T-helper 2 cell treated with Interferon-gamma antibody and Interleukin-4, amounts not matched to agents 5 μg/mL and 100 μg/mL, for 36 hours (primary cell): ENCODE data around the gene AGAP3.

Source experiments
- DNase-seq: peaks from one replicate; pipeline ENCODE4 v3.0.0; 2021; ENCODE audit warnings: low spot score
- H3K27ac Mint-ChIP-seq: one replicate; pipeline ENCODE4 v1.8.0; 2021; ENCODE audit warnings: mild to moderate bottlenecking, mixed read lengths
- H3K27me3 Mint-ChIP-seq: one replicate; pipeline ENCODE4 v1.8.0; 2021; ENCODE audit warnings: low read depth, mixed read lengths
- H3K36me3 Mint-ChIP-seq: one replicate; pipeline ENCODE4 v1.8.0; 2021; ENCODE audit warnings: low read depth, mixed read lengths
- H3K4me1 Mint-ChIP-seq: one replicate; pipeline ENCODE4 v1.8.0; 2021; ENCODE audit warnings: low read depth, mixed read lengths
- H3K4me3 Mint-ChIP-seq: one replicate; pipeline ENCODE4 v1.8.0; 2022; ENCODE audit warnings: mild to moderate bottlenecking, moderate library complexity, mixed read lengths
- H3K9me3 Mint-ChIP-seq: one replicate; pipeline ENCODE4 v1.8.0; 2021; ENCODE audit warnings: mixed read lengths

The AGAP3 gene

DNA sequence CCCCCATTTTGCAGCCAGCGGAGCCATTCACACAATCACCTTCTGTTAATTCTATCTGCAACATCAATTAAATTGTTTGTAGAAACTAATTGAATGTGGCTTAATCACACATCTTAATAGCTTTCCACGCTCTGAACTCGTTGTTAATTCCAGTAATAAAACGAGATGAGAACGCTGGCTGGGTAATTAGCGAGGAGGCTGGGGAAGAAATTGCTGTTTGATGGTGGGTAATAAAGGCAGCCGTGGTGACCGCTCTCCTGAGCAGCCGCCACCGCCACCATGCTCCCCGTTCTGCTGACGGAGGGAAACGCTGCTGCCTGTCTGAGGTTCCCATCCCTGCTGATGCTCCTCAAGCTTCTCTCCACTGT lies 44.9 kb downstream of the AGAP3 start:
- no peaks in the 10 kb centered on the region for H3K36me3 Mint-ChIP-seq
- H3K27me3 Mint-ChIP-seq: no peaks in the 10 kb centered on the region
- H3K4me1 Mint-ChIP-seq: no peaks in the 10 kb centered on the region
- no peak overlapping the region for H3K27ac Mint-ChIP-seq
- H3K9me3 Mint-ChIP-seq: no peaks in the 10 kb centered on the region
- no peak for DNase-seq
- no peak overlapping the region for H3K4me3 Mint-ChIP-seq

DNA sequence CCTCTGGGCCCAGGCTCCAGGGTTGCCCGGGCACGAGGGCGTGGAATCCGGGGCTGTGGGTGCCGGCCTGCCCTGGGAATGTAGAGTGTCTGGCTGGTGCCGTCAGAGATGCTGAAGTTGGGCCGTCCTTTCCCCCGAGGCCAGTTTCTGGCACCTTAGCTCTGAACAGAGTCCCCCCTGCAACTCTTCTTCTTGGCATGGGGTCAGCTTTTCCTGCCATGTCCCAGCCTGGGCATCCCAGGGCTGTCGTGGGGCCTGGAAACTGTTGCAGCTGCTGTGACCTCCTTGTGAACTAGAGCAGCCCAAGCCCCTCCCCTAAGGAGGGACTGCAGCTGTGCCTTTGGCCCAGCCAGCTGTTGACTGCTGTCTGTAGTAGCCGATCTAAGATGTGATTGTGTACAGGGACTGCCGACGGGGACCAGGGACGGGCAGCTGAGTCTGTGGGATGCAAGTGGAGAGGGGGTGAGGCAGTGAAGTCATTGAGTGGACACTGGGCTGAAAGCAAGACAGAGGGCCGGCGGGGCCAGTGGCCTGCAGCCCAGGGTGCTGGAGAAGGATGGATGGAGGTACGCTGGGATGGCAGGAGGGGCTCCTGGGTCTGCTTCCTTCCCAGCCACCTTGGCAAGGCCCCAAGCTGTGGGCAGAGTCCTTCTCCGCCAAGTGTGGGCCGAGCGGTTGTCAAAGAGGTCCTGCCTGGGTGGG lies 45.5 kb downstream of the AGAP3 start:
- no peak overlapping the region for H3K4me3 Mint-ChIP-seq

DNA sequence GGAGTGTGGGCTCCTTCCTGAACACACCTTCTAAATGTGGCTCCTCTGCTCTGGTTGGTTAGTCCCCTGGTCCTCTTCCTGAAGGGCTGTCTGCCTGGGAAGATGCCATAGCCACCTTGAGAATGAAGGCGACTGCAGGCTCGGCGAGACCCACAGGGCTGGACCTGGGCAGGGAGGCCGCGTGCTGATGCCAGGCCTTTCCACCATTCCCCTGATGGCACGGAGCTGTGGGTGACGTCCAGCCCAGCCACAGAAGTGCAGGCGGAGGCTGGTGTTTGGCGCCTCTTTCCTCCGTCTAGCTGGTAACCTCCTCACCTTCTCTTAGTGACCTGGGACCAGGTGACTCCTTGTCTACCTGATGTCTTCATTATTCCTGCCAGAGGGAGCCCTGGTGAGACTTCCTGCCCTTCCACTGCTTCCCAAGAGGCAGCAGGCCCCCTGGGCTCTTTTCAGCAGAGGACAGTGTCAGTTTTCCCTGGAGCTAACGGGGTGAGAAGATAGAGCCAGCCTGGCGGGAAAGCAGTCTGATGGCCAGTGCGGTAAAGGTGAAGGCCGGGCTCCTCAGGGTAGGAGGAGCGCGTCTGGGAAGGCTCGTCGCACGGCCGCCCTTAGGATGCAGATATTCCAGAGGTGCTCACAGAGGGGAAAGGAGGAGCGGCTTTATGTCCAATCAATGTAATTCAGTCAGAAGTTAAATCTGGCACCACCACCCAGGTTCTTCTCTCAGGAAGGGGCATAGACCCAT lies 46.4 kb downstream of the AGAP3 start:
- Mint-ChIP-seq H3K4me3 (no peak overlapping the region), H3K4me1 (no peaks in the 10 kb centered on the region), H3K9me3 (no peaks in the 10 kb centered on the region), H3K27ac (no peak overlapping the region), H3K27me3 (no peaks in the 10 kb centered on the region), H3K36me3 (no peaks in the 10 kb centered on the region)
- no peak for DNase-seq

More for the DNA sequence above, 45.5 kb downstream of the AGAP3 start:
- no peaks in the 10 kb centered on the region for H3K9me3 Mint-ChIP-seq
- H3K4me1 Mint-ChIP-seq: no peaks in the 10 kb centered on the region
- DNase-seq: no peak
- H3K27ac Mint-ChIP-seq: no peak overlapping the region
- no peaks in the 10 kb centered on the region for H3K36me3 Mint-ChIP-seq
- no peaks in the 10 kb centered on the region for H3K27me3 Mint-ChIP-seq

DNA sequence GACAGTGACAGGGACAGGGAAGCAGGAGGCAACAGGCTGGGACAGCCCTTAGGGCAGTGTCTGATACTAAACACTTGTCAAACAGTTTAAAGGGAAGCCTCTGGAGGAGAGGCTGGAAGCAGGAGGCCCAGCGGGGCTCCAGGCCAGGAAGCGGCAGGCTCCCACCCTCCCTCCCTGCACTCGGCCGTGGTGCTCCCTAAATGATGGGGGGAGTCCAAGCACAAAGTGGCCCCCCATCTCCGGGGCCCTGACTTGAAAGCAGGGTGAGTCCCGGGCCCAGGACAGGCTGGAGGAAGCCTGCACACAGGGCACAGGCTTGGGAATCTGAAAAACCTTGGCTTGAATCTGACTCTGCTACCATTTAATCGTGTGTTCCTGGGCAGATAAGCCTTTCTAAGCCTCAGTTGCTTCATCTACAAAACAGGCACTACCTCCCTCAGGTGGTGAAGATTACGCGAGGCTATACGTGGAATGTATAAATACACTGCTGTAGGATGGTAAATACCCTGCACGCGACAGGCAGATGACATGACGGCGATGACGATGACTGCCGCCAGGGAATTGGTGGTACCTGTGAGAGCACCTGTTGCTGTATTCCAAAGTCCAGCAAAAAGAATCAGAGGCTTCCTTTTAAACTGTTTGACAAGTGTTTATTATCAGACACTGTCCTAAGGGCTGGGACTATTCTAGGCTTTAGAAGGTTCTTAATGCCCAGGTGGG lies 47.2 kb downstream of the AGAP3 start:
- Mint-ChIP-seq H3K9me3 (no peaks in the 10 kb centered on the region), H3K36me3 (no peaks in the 10 kb centered on the region), H3K27ac (no peak overlapping the region), H3K27me3 (no peaks in the 10 kb centered on the region), H3K4me3 (no peak overlapping the region), H3K4me1 (no peaks in the 10 kb centered on the region)
- DNase-seq: no peak

DNA sequence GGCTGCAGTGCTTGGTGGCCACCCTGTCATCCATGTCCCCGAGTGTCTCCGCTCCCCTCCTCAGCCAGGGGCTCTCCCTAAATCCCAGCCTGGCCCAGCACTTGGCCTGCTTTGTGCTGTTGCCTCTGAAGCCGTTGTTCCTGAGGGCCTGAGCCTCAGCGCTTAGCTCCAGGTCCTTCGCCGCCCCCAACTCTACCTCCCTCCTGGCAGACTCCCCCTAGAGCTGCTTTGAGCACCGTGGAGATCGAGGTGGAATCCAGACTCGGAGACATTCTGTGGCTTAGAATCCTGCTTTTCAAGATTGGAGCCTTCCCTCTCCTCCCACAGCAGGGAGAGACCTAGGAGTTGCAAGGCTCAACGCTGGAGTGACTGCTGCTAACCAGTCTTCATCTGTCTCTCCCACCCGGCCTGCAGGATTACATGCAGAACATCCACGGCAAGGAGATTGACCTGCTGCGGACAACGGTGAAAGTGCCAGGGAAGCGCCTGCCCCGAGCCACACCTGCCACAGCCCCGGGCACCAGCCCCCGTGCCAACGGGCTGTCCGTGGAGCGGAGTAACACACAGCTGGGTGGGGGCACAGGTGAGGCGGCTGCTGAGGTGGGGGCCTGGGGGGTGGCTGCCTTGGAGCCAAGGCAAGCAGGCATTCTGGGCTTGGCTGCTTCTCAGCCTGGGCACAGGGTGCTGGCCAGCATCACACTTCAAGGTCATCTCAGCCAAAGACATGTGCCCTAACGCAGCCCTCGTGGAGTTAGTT lies 47.9 kb downstream of the AGAP3 start:
- DNase-seq: no peak
- Mint-ChIP-seq H3K9me3 (no peaks in the 10 kb centered on the region), H3K36me3 (no peaks in the 10 kb centered on the region), H3K27me3 (no peaks in the 10 kb centered on the region), H3K27ac (no peak overlapping the region), H3K4me1 (no peaks in the 10 kb centered on the region), H3K4me3 (no peak overlapping the region)

DNA sequence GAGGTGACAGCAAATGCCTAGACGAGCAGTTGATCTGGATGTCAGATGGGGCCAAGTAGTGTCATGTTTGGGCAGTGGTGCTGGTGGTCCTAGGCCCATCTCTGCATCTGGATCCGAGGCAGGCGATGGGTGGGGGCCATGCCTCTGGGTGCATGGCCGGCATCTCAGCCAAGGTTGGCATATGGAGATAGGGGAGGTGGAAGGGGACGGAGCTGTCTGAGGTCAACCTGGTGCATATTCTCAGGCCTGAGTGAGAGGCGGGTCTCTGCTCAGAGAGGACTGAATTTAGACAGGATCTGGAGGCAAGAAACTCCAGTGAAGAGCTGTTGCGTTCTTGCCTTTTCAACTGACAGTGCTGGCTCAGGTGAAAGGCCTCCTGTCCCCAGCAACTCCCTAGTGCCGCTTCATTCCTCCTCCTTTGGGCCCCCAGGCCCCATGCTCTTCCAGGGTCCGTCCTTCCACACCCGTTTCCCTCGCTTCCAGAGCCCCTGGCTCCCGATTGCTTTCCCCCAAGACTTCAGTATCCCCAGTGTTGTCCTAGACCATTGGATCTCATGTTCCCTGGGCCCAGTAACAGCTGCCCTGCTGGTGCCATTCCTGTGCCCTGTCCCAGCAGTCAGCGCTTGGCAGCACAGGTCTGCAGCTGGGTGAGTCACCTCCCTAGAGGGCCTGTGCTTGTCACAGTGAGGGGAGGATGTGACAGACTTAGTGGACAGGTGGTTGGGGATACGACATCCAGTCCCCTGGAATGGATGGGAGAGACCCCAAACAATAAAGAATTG lies 48.7 kb downstream of the AGAP3 start:
- Mint-ChIP-seq H3K27ac (no peak overlapping the region), H3K27me3 (no peaks in the 10 kb centered on the region), H3K9me3 (no peaks in the 10 kb centered on the region), H3K4me3 (no peak overlapping the region), H3K4me1 (no peaks in the 10 kb centered on the region), H3K36me3 (no peaks in the 10 kb centered on the region)
- no peak for DNase-seq

DNA sequence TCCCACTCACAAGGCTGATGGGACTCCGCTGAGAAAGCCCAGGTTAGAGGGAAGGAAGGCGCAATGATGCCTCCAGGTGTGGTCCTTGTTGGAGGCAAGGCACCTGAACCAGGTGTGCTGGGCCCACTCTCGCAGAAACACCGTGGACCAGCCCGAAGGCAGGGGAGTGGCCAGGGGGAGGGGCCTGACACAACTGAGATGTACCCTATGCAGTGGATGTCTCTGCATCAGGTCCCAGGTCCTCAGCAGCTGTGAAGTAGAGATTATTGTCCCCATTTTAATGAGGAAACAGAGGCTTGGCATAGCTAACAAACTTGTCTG lies 49.2 kb downstream of the AGAP3 start:
- Mint-ChIP-seq H3K36me3 (no peaks in the 10 kb centered on the region), H3K9me3 (no peaks in the 10 kb centered on the region), H3K4me1 (no peaks in the 10 kb centered on the region), H3K4me3 (no peak overlapping the region), H3K27ac (no peak overlapping the region), H3K27me3 (no peaks in the 10 kb centered on the region)
- no peak for DNase-seq

DNA sequence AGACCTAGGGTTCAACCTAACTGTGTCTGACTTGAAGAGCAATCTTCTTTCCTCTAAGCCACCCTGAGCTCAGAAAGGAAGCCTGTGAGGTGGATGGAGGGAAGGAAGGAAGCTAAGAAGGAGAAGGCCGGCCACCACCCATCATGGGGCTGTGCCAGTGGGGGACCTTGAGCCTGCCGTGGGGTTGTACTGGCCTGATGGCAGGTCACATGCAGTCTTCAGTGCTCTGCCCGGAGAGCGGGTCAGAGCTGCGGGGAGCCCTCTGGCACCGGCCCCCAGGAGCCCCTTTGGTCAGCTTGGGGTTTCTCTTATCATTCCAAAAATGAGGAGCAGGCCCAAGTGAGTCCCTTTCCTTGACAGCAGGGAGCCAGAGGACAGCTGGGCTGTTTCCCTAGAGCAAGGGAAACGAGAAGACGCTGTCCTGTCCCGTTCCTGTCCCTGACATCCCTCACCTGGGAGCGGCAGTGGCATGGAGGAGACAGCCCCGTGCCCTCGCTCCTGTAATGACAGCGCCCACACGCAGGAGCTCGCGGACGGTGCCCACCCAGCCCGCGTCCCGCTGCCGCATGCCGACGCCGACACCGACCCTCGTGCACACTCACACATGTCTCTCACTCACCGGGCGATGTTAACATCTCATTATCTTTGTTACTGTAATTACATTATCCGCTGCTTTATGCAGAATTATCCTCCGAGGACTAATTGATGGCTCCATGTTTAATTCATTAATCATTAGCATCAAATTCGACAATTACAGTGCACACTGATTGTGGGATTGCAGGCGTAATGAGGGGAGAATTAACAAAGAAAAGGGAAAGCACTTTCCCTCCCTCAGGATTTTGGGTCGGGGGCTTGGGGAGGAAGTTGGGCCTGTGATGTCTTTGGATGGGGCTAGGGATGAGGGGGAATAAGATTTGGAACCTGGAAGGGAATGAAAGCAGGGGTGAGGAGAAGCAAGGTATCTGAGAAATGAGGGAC lies 49.9 kb downstream of the AGAP3 start:
- Mint-ChIP-seq H3K27me3 (no peaks in the 10 kb centered on the region), H3K27ac (no peak overlapping the region), H3K36me3 (no peaks in the 10 kb centered on the region), H3K4me1 (no peaks in the 10 kb centered on the region), H3K9me3 (no peaks in the 10 kb centered on the region), H3K4me3 (no peak overlapping the region)
- DNase-seq: no peak

DNA sequence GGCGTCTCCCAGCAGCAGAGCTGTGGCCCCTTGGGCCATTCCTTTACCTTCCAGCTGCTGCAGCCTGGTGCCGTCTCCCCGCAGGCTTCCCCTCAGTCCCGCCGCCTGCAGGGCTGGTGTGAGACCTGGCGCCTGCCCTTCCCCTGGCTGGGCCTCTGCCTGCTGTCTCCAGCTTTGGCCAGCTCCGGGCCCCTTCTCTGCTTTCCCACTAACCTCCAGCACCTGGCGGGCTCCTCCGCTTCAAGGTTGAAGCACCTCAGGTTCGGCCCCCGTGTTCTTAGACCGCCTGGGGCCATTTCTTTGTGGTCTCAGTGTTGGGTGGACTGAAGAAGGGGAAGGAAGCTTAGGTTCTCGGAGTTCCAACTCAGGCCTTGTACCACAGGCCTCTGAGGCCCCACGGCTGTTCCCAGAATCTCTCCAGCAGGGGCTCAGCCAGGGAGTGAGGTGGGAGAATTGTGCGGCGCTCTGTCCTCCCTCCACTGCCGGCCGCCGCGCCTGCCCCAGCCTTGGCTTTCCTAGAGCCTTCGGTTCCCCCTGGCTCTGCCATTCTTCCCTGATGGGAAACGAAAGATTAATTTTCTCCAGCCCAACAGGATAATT lies 50.9 kb downstream of the AGAP3 start:
- H3K4me3 Mint-ChIP-seq: no peak overlapping the region
- H3K36me3 Mint-ChIP-seq: no peaks in the 10 kb centered on the region
- DNase-seq: no peak
- no peak overlapping the region for H3K27ac Mint-ChIP-seq
- no peaks in the 10 kb centered on the region for H3K4me1 Mint-ChIP-seq
- no peaks in the 10 kb centered on the region for H3K9me3 Mint-ChIP-seq
- no peaks in the 10 kb centered on the region for H3K27me3 Mint-ChIP-seq

DNA sequence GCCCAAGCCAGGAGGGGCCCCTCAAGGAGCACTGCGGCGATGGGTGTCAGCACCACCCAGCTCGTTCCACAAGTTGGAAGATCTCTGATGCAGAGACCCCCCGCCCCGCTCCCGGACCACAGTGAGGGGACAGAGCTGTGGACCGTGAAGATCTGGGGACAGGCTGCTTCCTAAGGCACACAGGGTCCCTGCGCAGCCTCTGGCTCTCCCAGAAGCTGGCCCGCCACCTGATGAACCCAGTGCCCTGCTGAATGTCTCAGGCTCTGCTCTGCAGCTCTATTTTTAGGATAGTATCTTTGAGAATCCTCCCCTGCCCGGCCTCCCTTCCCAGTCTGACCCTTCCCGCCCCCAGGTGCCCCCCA lies 51.5 kb downstream of the AGAP3 start:
- H3K27ac Mint-ChIP-seq: no peak overlapping the region
- H3K9me3 Mint-ChIP-seq: no peaks in the 10 kb centered on the region
- DNase-seq: no peak
- H3K4me3 Mint-ChIP-seq: no peak overlapping the region
- H3K27me3 Mint-ChIP-seq: no peaks in the 10 kb centered on the region
- H3K4me1 Mint-ChIP-seq: no peaks in the 10 kb centered on the region
- H3K36me3 Mint-ChIP-seq: no peaks in the 10 kb centered on the region

DNA sequence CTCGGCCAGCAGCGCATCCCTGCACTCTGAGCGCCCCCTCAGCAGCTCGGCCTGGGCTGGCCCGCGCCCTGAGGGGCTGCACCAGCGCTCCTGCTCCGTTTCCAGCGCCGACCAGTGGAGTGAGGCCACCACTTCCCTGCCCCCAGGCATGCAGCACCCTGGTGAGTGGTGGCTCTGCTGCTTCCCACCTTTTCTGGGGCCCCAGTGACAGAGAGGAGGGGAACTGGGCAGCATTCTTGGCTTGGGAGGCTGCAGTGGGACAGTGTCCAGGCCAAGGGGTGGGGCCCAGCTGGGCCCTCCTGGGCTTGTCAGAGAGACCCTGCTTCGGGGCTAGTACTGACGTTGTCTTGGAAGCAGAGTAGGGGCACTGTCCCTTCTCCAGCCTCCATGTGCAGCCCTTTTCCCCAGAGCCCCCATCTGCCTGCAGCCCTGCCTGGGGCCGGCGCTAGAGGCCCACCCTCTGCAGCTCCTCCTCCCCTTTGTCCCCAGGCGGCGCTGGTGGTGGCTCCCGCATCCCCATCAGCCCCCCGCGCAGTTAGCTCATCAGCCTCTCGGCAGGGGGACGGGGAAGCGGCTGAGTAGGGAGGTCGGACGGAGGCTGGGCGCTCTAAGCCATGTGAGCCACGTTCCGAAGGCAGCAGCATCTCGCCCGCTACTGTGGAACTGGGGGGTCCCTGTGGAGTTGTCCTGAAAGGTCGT lies 52.0 kb downstream of the AGAP3 start:
- H3K9me3 Mint-ChIP-seq: no peaks in the 10 kb centered on the region
- H3K36me3 Mint-ChIP-seq: no peaks in the 10 kb centered on the region
- H3K4me1 Mint-ChIP-seq: no peaks in the 10 kb centered on the region
- no peaks in the 10 kb centered on the region for H3K27me3 Mint-ChIP-seq
- no peak overlapping the region for H3K4me3 Mint-ChIP-seq
- no peak overlapping the region for H3K27ac Mint-ChIP-seq
- no peak for DNase-seq
